ENCODE results near the gene ASB18.

GRCh38 chr2:236229186-236229585, 35.0 kb downstream of the ASB18 start:
- TF ChIP-seq CTCF (IDR thresholded peaks at IDR 0.05) = no peak
- no peak for TF ChIP-seq POLR2A (IDR thresholded peaks at IDR 0.05)
- TF ChIP-seq EP300 (IDR thresholded peaks at IDR 0.05) = no peak
